Measurements from ENCODE around the gene PUM1. TPM values are rescaled to one million over a fixed set of nuclear protein-coding genes. Genes with fewer than 3 reads are reported as not detected.

PUM1 gene
- total and polyA plus RNA-seq, 2 of the 4 experiments (the other 2 are of a cell fraction): 75.4 to 137 TPM

GRCh38 chr1:31082385-31082784 lies 16.9 kb upstream of the PUM1 start:
- H2BK120ac ChIP-seq (ENCODE audit: low read depth, low read length): no peak overlapping the region
- no peak overlapping the region for H3K18ac ChIP-seq (ENCODE audit: low read depth, low read length)
- no peak overlapping the region for H2BK5ac ChIP-seq (ENCODE audit: low read depth, low read length, poor library complexity, severe bottlenecking)
- no peak overlapping the region for H3K56ac ChIP-seq (ENCODE audit: extremely low read depth, insufficient read depth, low read length)
- in situ Hi-C loops (cut with MboI; ENCODE audit: low sequenced_read_pairs) (no loop called here), intact Hi-C loops (cut with micrococcal nuclease) (no loop called here), dilution Hi-C loops (cut with HindIII; ENCODE audit: low sequenced_read_pairs, unreplicated experiment) (no loop called here)
- H3K27ac ChIP-seq (ENCODE audit: insufficient read depth, low read length): no peak overlapping the region
- no peaks in the 10 kb centered on the region for H3K27me3 ChIP-seq (ENCODE audit: control insufficient read depth, insufficient read depth, low read length)
- H3K36me3 ChIP-seq (ENCODE audit: control insufficient read depth, insufficient read depth, low read length): no peaks in the 10 kb centered on the region
- H2AK9ac ChIP-seq (replicated peaks; ENCODE audit: low read depth, low read length, poor library complexity): no peak overlapping the region
- no peaks in the 10 kb centered on the region for H3K9me3 ChIP-seq (ENCODE audit: control insufficient read depth, insufficient read depth, low read length)
- H3K4me2 ChIP-seq (ENCODE audit: low read depth, low read length): no peak overlapping the region
- H3K9me1 ChIP-seq (ENCODE audit: insufficient read depth, low read length): no peaks in the 10 kb centered on the region
- H4K8ac ChIP-seq (ENCODE audit: low read depth in 2 of 2, low read length in 2 of 2): no peak overlapping the region
- DNase-seq (no peak), ATAC-seq (ENCODE audit: low read depth) (no peak)
- H4K5ac ChIP-seq (ENCODE audit: low read depth, low read length): no peak overlapping the region
- H2AK5ac ChIP-seq (ENCODE audit: low read depth, low read length): no peak overlapping the region
- POLR2A ChIA-PET (ENCODE audit: unreplicated experiment): no interaction called here
- CTCF ChIA-PET: no interaction called here
- H2BK15ac ChIP-seq (ENCODE audit: low read depth, low read length): no peak overlapping the region
- no peak overlapping the region for H3K4me3 ChIP-seq (ENCODE audit: insufficient read depth, low read depth, low read length)
- no TSS peak for BruUV-seq (replicated peaks)
- H2BK20ac ChIP-seq (ENCODE audit: low read depth, low read length): no peak overlapping the region
- no peaks in the 10 kb centered on the region for H3K79me1 ChIP-seq (ENCODE audit: low read depth in 1 of 2, low read length in 2 of 2)
- no peak overlapping the region for H2AFZ ChIP-seq (replicated peaks; ENCODE audit: low read length, poor library complexity)
- no peak overlapping the region for H3K14ac ChIP-seq (replicated peaks; ENCODE audit: low read depth, low read length)
- no peaks in the 10 kb centered on the region for H3K4me1 ChIP-seq (ENCODE audit: control insufficient read depth, insufficient read depth, low read length)
- H3K23ac ChIP-seq (ENCODE audit: low read depth, low read length): no peak overlapping the region
- no CpG with 5 or more reads among the region's 3 CpGs for WGBS, 2 experiments (ENCODE audit: extremely low coverage in 2 of 2, insufficient read length in 1 of 2)
- TF ChIP-seq CEBPB (IDR thresholded peaks at IDR 0.05; ENCODE audit: low read depth, low read length): no peak
- no peak for TF ChIP-seq CTCF (conservative IDR thresholded peaks at IDR 0.05; ENCODE audit: low read depth, low read length)
- no peak for TF ChIP-seq USF2 (IDR thresholded peaks at IDR 0.05; ENCODE audit: low read depth, low read length)
- TF ChIP-seq POLR2A (IDR thresholded peaks at IDR 0.05; ENCODE audit: low read depth, low read length): no peak
- TF ChIP-seq BHLHE40 (IDR thresholded peaks at IDR 0.05; ENCODE audit: low read depth, low read length): no peak
- TF ChIP-seq FOS (IDR thresholded peaks at IDR 0.05; ENCODE audit: low read depth, low read length): no peak
- no peak for TF ChIP-seq MXI1 (IDR thresholded peaks at IDR 0.05; ENCODE audit: borderline replicate concordance, low read depth, low read length)
- no peak for TF ChIP-seq MAZ (IDR thresholded peaks at IDR 0.05; ENCODE audit: borderline replicate concordance, low read depth, low read length)
- no peak for TF ChIP-seq RCOR1 (IDR thresholded peaks at IDR 0.05; ENCODE audit: insufficient replicate concordance, low read length)
- TF ChIP-seq ELK1 (IDR thresholded peaks at IDR 0.05; ENCODE audit: borderline replicate concordance, low read depth, low read length): no peak
- no peak for TF ChIP-seq CHD1 (IDR thresholded peaks at IDR 0.05; ENCODE audit: low read depth, low read length)
- H3K9ac ChIP-seq (ENCODE audit: low read depth, low read length): no peak overlapping the region
- H4K91ac ChIP-seq (ENCODE audit: insufficient read depth, low read depth, low read length): no peak overlapping the region
- no peak overlapping the region for H3K4ac ChIP-seq (ENCODE audit: low read depth, low read length)
- H4K20me1 ChIP-seq (ENCODE audit: insufficient read depth, low read length): no peaks in the 10 kb centered on the region

All from IMR-90 (cell line).